T-helper 1 cell treated with Interleukin-12 subunit alpha and Interleukin-12 subunit beta and Interleukin-4 antibody, amounts not matched to agents 30 μg/mL and 1 μg/mL, for 36 hours (primary cell): ENCODE measurements around the gene SYTL5.

Experiments used
- H3K27ac Mint-ChIP-seq: one replicate; pipeline ENCODE4 v1.8.0; 2021; ENCODE audit warnings: mild to moderate bottlenecking, mixed read lengths
- H3K27me3 Mint-ChIP-seq: one replicate; pipeline ENCODE4 v1.8.0; 2021; ENCODE audit warnings: low read depth, mixed read lengths
- H3K36me3 Mint-ChIP-seq: one replicate; pipeline ENCODE4 v1.8.0; 2021; ENCODE audit warnings: low read depth, mixed read lengths
- H3K4me1 Mint-ChIP-seq: one replicate; pipeline ENCODE4 v1.8.0; 2021; ENCODE audit warnings: low read depth, mixed read lengths
- H3K4me3 Mint-ChIP-seq: one replicate; pipeline ENCODE4 v1.8.0; 2021; ENCODE audit warnings: mild to moderate bottlenecking, moderate library complexity, mixed read lengths
- H3K9me3 Mint-ChIP-seq: one replicate; pipeline ENCODE4 v1.8.0; 2021; ENCODE audit warnings: mixed read lengths

SYTL5 gene

DNA sequence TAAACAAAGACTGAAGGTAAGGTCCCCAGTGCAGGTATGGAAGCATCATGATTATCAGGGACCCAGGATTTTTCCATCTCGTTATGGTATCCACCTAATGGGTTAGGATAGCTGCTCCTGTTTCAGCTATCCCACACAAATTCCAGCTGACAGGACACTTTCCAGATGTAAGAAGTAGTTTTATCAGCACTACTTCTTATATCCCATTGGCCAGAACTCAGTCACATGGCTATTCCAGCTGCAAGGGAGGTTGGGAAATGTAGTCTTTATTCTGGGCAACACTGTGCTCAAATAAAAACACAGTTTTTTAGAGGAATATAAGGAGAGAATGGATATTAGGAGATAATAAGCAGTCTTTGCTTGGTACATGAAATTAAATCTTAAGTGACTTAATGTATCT lies 117.6 kb downstream of the SYTL5 start:
- Mint-ChIP-seq H3K4me1 (no peaks in the 10 kb centered on the region), H3K27ac (no peak overlapping the region), H3K36me3 (no peaks in the 10 kb centered on the region), H3K9me3 (no peaks in the 10 kb centered on the region), H3K4me3 (no peak overlapping the region), H3K27me3 (no peaks in the 10 kb centered on the region)

DNA sequence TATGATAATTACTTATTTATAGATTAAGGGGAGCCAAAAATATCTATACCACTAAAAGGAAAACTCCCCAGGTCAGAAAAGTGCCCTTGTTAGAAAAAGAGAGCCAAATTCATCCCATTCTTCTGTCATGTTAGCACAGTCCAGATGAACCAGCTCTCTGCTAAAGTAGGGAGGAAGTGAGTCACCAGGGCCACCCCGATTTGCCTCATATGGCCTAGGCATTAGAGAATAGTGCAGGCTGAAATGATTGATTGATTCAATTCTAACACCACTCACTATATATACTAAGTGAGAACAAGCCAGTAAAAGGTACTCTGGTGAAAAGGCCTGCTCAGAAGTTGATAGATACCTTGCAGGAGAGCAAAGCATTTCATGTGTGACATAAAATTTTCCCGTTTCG lies 119.8 kb downstream of the SYTL5 start:
- H3K27me3 Mint-ChIP-seq, result no peaks in the 10 kb centered on the region
- no peaks in the 10 kb centered on the region for H3K4me1 Mint-ChIP-seq
- no peak overlapping the region for H3K4me3 Mint-ChIP-seq
- no peaks in the 10 kb centered on the region for H3K9me3 Mint-ChIP-seq
- H3K36me3 Mint-ChIP-seq, result no peaks in the 10 kb centered on the region
- no peak overlapping the region for H3K27ac Mint-ChIP-seq

DNA sequence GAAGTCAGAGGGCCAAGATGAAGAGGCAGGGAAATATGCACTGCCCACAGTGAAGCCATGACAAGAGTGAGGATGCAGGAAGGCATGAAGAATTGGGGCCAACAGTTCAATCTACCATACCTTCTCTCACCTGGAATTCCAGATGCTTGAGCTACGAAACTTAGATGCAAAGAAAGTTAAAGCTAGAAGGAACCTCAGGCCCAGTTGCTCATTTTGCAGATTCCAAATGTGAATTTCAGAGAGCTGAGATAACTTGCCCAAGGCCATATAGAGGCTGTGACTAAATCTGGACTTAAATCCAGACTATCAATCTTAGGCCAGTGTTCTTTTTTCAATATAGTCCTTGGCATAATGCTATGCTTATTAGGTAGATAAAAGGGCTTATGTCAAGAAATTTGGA lies 121.6 kb downstream of the SYTL5 start:
- no peaks in the 10 kb centered on the region for H3K27me3 Mint-ChIP-seq
- H3K4me1 Mint-ChIP-seq, result no peaks in the 10 kb centered on the region
- no peak overlapping the region for H3K27ac Mint-ChIP-seq
- H3K9me3 Mint-ChIP-seq, result no peaks in the 10 kb centered on the region
- H3K4me3 Mint-ChIP-seq, result no peak overlapping the region
- no peaks in the 10 kb centered on the region for H3K36me3 Mint-ChIP-seq

DNA sequence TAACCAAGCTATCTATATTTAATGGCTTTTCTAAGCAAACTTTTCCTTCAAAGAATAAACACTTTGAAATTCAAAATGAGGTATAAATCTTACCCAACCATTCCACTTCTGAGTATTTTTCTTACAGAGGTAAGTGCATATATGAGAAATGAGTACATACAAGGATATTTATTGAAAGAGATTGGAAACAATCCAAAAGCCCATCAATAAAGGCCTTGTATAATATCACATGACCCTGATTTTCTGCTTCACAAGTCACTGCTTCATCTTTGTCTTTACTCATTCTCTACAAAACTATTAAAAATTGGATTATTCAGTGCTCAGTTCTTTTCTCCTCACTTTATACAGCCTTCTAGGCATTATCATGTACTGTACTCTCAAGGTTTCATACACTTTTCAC lies 123.0 kb downstream of the SYTL5 start:
- H3K9me3 Mint-ChIP-seq, result no peaks in the 10 kb centered on the region
- H3K27ac Mint-ChIP-seq, result no peak overlapping the region
- H3K36me3 Mint-ChIP-seq, result no peaks in the 10 kb centered on the region
- no peak overlapping the region for H3K4me3 Mint-ChIP-seq
- H3K4me1 Mint-ChIP-seq, result no peaks in the 10 kb centered on the region
- no peaks in the 10 kb centered on the region for H3K27me3 Mint-ChIP-seq

DNA sequence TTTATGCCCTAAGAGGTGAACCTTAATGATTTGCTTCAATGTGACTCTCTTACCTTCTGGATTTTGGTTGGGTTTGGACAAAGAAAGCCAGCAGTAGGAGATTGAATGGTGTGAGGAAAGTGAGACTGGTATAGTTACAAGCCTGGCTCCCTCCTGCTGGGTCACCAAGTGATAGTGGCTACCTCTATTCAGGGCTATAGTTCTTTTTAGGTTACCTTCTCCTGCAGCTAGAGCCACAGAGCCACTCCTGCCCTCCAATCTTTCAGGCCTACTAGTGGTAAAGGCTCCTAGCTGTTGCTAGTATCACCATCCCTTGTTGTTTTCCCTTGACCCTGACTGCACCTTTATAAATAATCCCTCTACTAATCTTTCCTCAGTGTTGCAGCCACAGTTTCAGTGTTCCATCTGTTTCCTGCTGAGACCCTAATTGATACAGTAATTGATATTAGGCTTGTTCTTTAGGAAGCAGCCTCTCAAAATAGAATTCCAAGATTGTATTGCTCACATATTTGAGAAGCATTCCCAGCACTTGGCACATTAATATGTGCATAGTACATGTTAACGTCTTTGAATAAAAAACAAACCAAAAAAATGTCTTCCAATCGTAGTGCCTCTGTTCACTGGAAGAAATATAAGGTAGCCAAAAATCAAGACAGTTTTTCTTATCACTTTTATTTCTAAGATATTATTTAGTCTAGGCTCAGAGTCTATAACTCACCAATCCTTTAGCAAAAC lies 132.0 kb downstream of the SYTL5 start:
- no peaks in the 10 kb centered on the region for H3K4me1 Mint-ChIP-seq
- H3K36me3 Mint-ChIP-seq, result no peaks in the 10 kb centered on the region
- H3K9me3 Mint-ChIP-seq, result no peaks in the 10 kb centered on the region
- no peak overlapping the region for H3K27ac Mint-ChIP-seq
- H3K27me3 Mint-ChIP-seq, result no peaks in the 10 kb centered on the region
- no peak overlapping the region for H3K4me3 Mint-ChIP-seq

DNA sequence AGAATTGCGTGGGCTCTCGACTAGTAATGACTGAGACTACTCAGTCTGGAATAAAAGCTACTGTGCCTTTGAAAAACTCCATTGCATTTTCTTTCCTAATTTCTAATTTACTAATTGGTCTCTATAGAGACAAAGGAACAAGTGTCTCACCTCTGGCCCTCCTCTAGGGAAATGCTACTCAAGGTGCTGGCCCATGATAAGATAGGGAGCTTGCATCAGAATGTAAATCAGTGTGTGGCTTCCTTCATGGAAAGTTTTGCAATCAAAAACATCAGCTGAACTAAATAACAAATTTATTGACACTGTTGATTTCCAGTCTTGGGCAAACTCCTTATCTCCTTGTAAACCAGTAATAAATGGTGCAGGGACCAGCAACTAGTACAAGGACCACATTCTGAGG lies 132.5 kb downstream of the SYTL5 start:
- Mint-ChIP-seq H3K4me3 (no peak overlapping the region), H3K9me3 (no peaks in the 10 kb centered on the region), H3K27me3 (no peaks in the 10 kb centered on the region), H3K36me3 (no peaks in the 10 kb centered on the region), H3K27ac (no peak overlapping the region), H3K4me1 (no peaks in the 10 kb centered on the region)

DNA sequence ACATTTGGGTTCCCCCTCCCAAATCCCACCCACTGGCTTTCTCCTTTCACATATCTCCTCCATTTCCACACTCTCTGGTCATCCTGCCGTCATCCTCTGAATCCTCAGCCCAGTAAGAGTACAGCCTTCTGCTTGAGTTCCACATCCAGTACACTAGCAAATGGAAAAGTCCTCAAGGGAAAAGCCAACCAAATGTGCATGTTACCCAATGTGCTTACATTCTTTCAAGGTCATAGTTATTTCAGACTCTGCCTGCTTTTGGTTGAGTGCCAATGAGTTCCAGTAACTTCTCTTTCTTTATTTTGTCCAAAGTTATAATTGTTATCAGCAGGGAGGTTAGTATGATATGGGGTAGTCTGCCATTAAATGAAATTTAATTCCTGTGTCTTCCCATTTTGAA lies 136.3 kb downstream of the SYTL5 start:
- no peaks in the 10 kb centered on the region for H3K4me1 Mint-ChIP-seq
- H3K4me3 Mint-ChIP-seq, result no peak overlapping the region
- no peaks in the 10 kb centered on the region for H3K9me3 Mint-ChIP-seq
- no peaks in the 10 kb centered on the region for H3K27me3 Mint-ChIP-seq
- H3K27ac Mint-ChIP-seq, result no peak overlapping the region
- no peaks in the 10 kb centered on the region for H3K36me3 Mint-ChIP-seq

DNA sequence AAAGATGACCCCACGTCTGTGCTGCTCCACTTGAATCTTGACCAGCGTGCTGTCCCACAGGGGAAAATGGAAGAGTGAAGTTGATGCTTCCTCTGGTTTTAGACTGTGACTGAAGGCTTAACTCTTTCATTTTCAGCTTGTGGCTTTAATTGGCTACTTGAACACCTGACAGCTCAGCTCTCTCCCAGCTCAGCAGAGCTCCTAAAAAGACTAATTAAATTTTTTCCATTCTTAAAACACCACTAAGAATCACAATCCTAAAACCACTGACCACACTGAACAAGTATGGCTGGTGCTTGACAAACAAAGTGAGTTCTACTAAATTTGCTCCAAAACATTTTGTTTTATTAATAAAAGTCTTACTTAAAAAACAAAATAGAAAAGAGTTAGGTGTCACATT lies 142.7 kb downstream of the SYTL5 start:
- no peak overlapping the region for H3K27ac Mint-ChIP-seq
- no peaks in the 10 kb centered on the region for H3K27me3 Mint-ChIP-seq
- H3K4me3 Mint-ChIP-seq, result no peak overlapping the region
- H3K9me3 Mint-ChIP-seq, result no peaks in the 10 kb centered on the region
- H3K36me3 Mint-ChIP-seq, result no peaks in the 10 kb centered on the region
- no peaks in the 10 kb centered on the region for H3K4me1 Mint-ChIP-seq

DNA sequence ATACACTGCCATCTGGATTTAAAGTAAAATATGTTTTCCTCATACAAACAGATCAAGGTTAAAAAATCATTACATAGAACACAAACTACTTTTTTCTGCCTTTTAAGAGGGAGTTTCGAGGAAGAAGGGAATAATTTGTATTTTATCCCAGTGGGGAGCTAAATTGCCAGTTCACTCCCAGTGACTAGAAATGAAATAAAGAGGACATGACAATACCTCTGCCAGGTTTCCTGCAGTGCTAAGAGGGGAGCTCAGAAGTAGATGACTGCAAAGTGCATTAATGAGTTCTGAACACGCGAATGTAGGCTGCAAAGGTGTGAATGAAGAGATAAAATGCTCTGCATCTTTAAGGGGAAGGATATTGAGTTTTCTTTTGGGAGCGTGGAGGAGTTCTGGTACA lies 144.6 kb downstream of the SYTL5 start:
- H3K27ac Mint-ChIP-seq, result no peak overlapping the region
- no peaks in the 10 kb centered on the region for H3K27me3 Mint-ChIP-seq
- no peaks in the 10 kb centered on the region for H3K9me3 Mint-ChIP-seq
- no peaks in the 10 kb centered on the region for H3K4me1 Mint-ChIP-seq
- no peak overlapping the region for H3K4me3 Mint-ChIP-seq
- H3K36me3 Mint-ChIP-seq, result no peaks in the 10 kb centered on the region

DNA sequence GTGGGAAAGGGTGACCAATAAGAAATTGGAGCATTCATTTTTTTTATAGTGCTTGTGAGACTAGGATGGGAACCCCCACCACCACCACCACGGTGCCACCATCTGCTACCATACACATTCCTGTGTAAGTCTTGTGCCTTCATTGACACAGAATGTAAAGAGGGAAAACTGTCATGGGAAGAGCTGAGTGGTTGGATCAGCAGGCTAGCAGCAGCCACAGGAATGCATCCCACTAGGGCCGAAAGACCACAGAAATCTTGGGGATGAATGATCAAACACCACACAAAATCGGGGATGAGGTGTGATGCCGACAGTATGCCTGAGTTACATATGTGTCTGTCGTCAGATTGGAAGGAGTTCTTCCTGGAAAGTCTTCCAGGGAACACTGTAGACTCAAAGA lies 145.1 kb downstream of the SYTL5 start:
- Mint-ChIP-seq H3K27ac (no peak overlapping the region), H3K9me3 (no peaks in the 10 kb centered on the region), H3K27me3 (no peaks in the 10 kb centered on the region), H3K4me1 (no peaks in the 10 kb centered on the region), H3K36me3 (no peaks in the 10 kb centered on the region), H3K4me3 (no peak overlapping the region)

DNA sequence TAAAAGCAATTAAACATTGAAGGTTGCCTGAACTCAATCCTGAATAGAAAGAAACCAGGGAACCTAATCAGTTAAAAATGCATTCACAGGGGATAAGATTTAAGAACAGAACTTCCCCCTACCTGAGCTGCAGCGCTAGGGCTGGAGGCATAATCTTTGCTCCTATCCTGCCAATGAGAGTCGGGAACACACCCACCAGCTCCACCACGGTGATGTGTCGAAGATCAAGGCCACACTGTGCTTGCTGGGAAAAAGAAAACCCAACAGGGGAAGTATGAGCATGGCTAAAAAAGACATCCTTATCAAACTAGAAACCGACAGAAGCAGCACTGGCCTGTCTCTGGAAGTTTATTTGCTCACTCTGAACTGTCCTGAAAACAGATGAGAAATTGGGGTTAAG lies 148.0 kb downstream of the SYTL5 start:
- H3K4me1 Mint-ChIP-seq, result no peaks in the 10 kb centered on the region
- no peaks in the 10 kb centered on the region for H3K9me3 Mint-ChIP-seq
- H3K4me3 Mint-ChIP-seq, result no peak overlapping the region
- H3K36me3 Mint-ChIP-seq, result no peaks in the 10 kb centered on the region
- H3K27me3 Mint-ChIP-seq, result no peaks in the 10 kb centered on the region
- H3K27ac Mint-ChIP-seq, result no peak overlapping the region

DNA sequence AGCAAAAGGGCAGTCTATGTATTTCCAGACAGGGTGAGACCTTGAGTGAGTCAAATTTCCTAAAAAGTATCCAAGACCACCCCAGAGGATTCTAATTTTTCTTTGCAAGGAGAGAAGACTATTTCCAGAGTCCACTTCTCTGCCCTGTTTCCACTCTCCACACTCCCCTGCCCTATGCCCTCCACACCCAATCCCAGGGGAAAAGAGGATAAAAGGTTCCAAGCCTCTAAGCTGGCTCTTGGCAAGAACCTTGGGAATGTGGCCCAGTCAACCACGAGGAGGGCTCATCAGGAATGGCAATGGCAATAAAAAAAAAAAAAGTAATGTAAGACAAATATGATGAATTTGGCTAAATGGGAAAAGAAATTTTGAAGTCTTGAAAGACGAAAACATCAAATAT lies 148.5 kb downstream of the SYTL5 start:
- H3K27ac Mint-ChIP-seq, result no peak overlapping the region
- no peak overlapping the region for H3K4me3 Mint-ChIP-seq
- no peaks in the 10 kb centered on the region for H3K9me3 Mint-ChIP-seq
- no peaks in the 10 kb centered on the region for H3K27me3 Mint-ChIP-seq
- H3K36me3 Mint-ChIP-seq, result no peaks in the 10 kb centered on the region
- no peaks in the 10 kb centered on the region for H3K4me1 Mint-ChIP-seq

DNA sequence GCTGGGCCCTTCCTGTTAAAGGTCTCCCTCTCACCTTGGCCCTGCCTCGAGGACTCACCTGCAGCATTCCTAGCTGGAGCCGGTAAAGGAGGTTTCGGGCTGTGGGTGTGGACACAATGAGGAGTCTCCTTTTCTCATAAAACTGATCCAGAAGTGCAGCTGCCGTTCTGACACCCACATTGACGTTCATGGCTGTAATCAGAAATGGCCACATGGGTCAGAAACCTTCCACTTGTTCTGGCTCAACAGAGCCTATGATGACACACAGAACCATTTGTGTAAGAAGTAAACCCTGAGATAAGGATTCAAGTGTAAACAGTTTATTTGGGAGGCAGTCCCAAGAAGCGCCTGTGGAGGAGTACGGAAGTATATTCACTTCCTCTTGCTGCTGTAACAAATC lies 150.5 kb downstream of the SYTL5 start:
- H3K4me3 Mint-ChIP-seq, result no peak overlapping the region

DNA sequence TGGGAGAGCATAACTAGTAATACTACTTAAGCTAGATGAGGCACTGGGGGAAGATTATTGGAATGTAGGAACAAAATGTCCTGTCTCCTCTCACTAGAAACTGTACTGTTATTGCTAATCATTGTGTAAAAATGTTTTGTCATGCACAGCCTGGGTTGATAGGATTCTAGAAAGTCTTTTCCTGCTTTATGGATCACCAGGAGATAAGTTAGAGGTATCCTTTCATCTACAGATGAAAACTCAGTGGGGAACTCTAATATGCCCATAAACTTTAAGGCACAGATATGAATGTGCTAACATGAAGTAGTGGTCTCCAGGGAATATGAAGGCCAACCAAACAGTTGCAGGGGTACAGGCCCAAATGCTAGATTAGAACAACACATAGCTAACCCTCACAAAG lies 156.8 kb downstream of the SYTL5 start:
- Mint-ChIP-seq H3K4me1 (no peaks in the 10 kb centered on the region), H3K36me3 (no peaks in the 10 kb centered on the region), H3K9me3 (no peaks in the 10 kb centered on the region), H3K27ac (no peak overlapping the region), H3K27me3 (no peaks in the 10 kb centered on the region), H3K4me3 (no peak overlapping the region)

More for the DNA sequence above, 150.5 kb downstream of the SYTL5 start:
- Mint-ChIP-seq H3K9me3 (no peaks in the 10 kb centered on the region), H3K4me1 (no peaks in the 10 kb centered on the region), H3K27ac (no peak overlapping the region), H3K27me3 (no peaks in the 10 kb centered on the region), H3K36me3 (no peaks in the 10 kb centered on the region)

DNA sequence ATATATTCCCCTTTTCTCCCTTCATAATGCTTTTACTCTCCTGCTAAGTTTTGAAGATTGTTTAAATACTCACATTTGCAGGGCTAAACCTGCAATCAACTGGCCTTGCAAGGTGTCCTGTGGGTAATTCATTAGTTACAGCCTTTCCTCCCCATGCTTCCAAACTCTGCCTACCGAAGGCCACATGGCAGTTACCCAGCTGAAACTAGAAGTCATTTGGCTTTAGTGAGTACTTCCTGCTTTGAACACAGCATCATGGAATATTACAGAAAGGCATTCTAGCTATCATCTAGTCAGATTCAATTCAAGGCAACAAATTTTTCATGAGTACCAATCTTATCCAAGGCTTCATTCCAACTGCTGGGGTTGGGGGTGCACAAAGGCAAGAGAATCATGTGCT lies 158.7 kb downstream of the SYTL5 start:
- Mint-ChIP-seq H3K27me3 (no peaks in the 10 kb centered on the region), H3K4me3 (no peak overlapping the region), H3K36me3 (no peaks in the 10 kb centered on the region), H3K9me3 (no peaks in the 10 kb centered on the region), H3K27ac (no peak overlapping the region), H3K4me1 (no peaks in the 10 kb centered on the region)
